ENCODE results near the gene ZCCHC4. TPM values are rescaled to one million over a fixed set of nuclear protein-coding genes. Genes with fewer than 3 reads are reported as not detected.

ZCCHC4 gene
- total and polyA plus RNA-seq, 8 donors: 2.6 to 30.9 (median 6.0) TPM

GRCh38 chr4:25417014-25417413 is 104.4 kb downstream of the ZCCHC4 start:
- intact Hi-C loops (cut with DNase I; ENCODE audit: low total_unique reads): no loop called here
- no peaks in the 10 kb centered on the region for H3K4me1 ChIP-seq
- H3K9me3 ChIP-seq: no peaks in the 10 kb centered on the region
- H3K27ac ChIP-seq: no peak overlapping the region
- no peak for TF ChIP-seq EP300 (IDR thresholded peaks at IDR 0.05)
- TF ChIP-seq POLR2AphosphoS5 (IDR thresholded peaks at IDR 0.05): no peak
- no peak for TF ChIP-seq POLR2A (IDR thresholded peaks at IDR 0.05)
- TF ChIP-seq CTCF (IDR thresholded peaks at IDR 0.05): no peak
- H3K27me3 ChIP-seq: no peaks in the 10 kb centered on the region
- no peak for DNase-seq
- H3K36me3 ChIP-seq: peaks cover 30 to 86% (median 77%) of the 10 kb centered on the region in 4 donors
- H3K4me3 ChIP-seq: no peak overlapping the region
- 94 to 100% (median 98%) methylated on average over 2 of the region's 2 CpGs for WGBS, 5 donors

Other genes with a start within 250 kb of the ZCCHC4 start
- 10 to 100 TPM in 1 of 5 donors, 1 to 10 TPM in 3, under 1 TPM in 1; 0.29 to 33.0 (median 9.4) TPM for gene SEPSECS, start 152.3 kb upstream of the ZCCHC4 start, total RNA-seq
- 1 to 10 TPM; 2.8 to 3.9 (median 3.5) TPM for gene SEPSECS, start 152.3 kb upstream of the ZCCHC4 start, polyA plus RNA-seq
- 10 to 100 TPM in 4 of 5 donors, 1 to 10 TPM in 1; 9.3 to 65.2 (median 29.4) TPM for gene PI4K2B, start 78.7 kb upstream of the ZCCHC4 start, total RNA-seq
- 10 to 100 TPM in 2 of 3 donors, 1 to 10 TPM in 1; 9.7 to 23.8 (median 15.0) TPM for gene PI4K2B, start 78.7 kb upstream of the ZCCHC4 start, polyA plus RNA-seq
- gene ANAPC4, start 64.5 kb downstream of the ZCCHC4 start, total RNA-seq: 10 to 100 TPM in 4 of 5 donors, 1 to 10 TPM in 1; 9.0 to 72.8 (median 42.8) TPM
- gene ANAPC4, start 64.5 kb downstream of the ZCCHC4 start, polyA plus RNA-seq: 10 to 100 TPM; 14.2 to 24.3 (median 16.6) TPM

All from stomach (tissue), 9 donors.